ENCODE data around the gene NFIC.
A peak's percentile ranks its signal among the peaks of the same experiment; 100 is the strongest.

The NFIC gene

GRCh38 chr19:3365836-3366752, at the start of gene NFIC:
Gene NFIC, plus strand, starts transcription at chr19:3366583. Its CDS starts 54 bp downstream, at chr19:3366637.
- peak within 1 kb of the TSS; percentile 76 for H3K9ac ChIP-seq (ENCODE audit: insufficient read length, low read depth)
- DNase-seq (ENCODE audit: low read depth, low spot score): no peak
- peaks cover 92% of the 10 kb centered on the region for H3K27me3 ChIP-seq (ENCODE audit: insufficient read depth, insufficient read length)
- TF ChIP-seq SUZ12 (IDR thresholded peaks at IDR 0.05; ENCODE audit: extremely low read depth, insufficient read depth, insufficient read length): no peak
- TF ChIP-seq ZNF274 (IDR thresholded peaks at IDR 0.05; ENCODE audit: low read depth, low read length): no peak
- TF ChIP-seq YY1 (IDR thresholded peaks at IDR 0.05; ENCODE audit: insufficient read depth, insufficient read length): no peak
- H3K4me3 ChIP-seq (ENCODE audit: insufficient read length, low read depth): peak within 1 kb of the TSS; percentile 55
- H3K4me1 ChIP-seq (ENCODE audit: insufficient read depth, insufficient read length): peaks cover 26% of the 10 kb centered on the region
- H3K9me3 ChIP-seq (ENCODE audit: insufficient read depth, low read length): no peaks in the 10 kb centered on the region
- no peaks in the 10 kb centered on the region for H3K36me3 ChIP-seq (ENCODE audit: insufficient read depth, insufficient read length, low read length)

- DNase-seq (ENCODE audit: low read depth, low spot score): no peak
- H3K36me3 ChIP-seq (ENCODE audit: insufficient read depth, insufficient read length, low read length): no peaks in the 10 kb centered on the region
- no peak overlapping the region for H3K9ac ChIP-seq (ENCODE audit: insufficient read length, low read depth)
- no peak for TF ChIP-seq YY1 (IDR thresholded peaks at IDR 0.05; ENCODE audit: insufficient read depth, insufficient read length)
- TF ChIP-seq ZNF274 (IDR thresholded peaks at IDR 0.05; ENCODE audit: low read depth, low read length): no peak
- TF ChIP-seq SUZ12 (IDR thresholded peaks at IDR 0.05; ENCODE audit: extremely low read depth, insufficient read depth, insufficient read length): no peak
- H3K4me3 ChIP-seq (ENCODE audit: insufficient read length, low read depth): no peak overlapping the region
- no peaks in the 10 kb centered on the region for H3K4me1 ChIP-seq (ENCODE audit: insufficient read depth, insufficient read length)
- H3K27me3 ChIP-seq (ENCODE audit: insufficient read depth, insufficient read length): peaks cover 15% of the 10 kb centered on the region
- H3K9me3 ChIP-seq (ENCODE audit: insufficient read depth, low read length): no peaks in the 10 kb centered on the region
Observed at GRCh38 chr19:3316659-3317207, 49.6 kb upstream of the NFIC start.

GRCh38 chr19:3319643-3320353, 46.6 kb upstream of the NFIC start:
- Histone ChIP-seq H3K9ac (ENCODE audit: insufficient read length, low read depth) (no peak overlapping the region), H3K9me3 (ENCODE audit: insufficient read depth, low read length) (no peaks in the 10 kb centered on the region), H3K36me3 (ENCODE audit: insufficient read depth, insufficient read length, low read length) (no peaks in the 10 kb centered on the region), H3K4me3 (ENCODE audit: insufficient read length, low read depth) (no peak overlapping the region), H3K4me1 (ENCODE audit: insufficient read depth, insufficient read length) (no peaks in the 10 kb centered on the region), H3K27me3 (ENCODE audit: insufficient read depth, insufficient read length) (peaks cover 26% of the 10 kb centered on the region)
- TF ChIP-seq YY1 (IDR thresholded peaks at IDR 0.05; ENCODE audit: insufficient read depth, insufficient read length) (no peak), ZNF274 (IDR thresholded peaks at IDR 0.05; ENCODE audit: low read depth, low read length) (no peak), SUZ12 (IDR thresholded peaks at IDR 0.05; ENCODE audit: extremely low read depth, insufficient read depth, insufficient read length) (no peak)
- DNase-seq (ENCODE audit: low read depth, low spot score): no peak

- Histone ChIP-seq H3K36me3 (ENCODE audit: insufficient read depth, insufficient read length, low read length) (no peaks in the 10 kb centered on the region), H3K4me1 (ENCODE audit: insufficient read depth, insufficient read length) (no peaks in the 10 kb centered on the region), H3K9me3 (ENCODE audit: insufficient read depth, low read length) (no peaks in the 10 kb centered on the region), H3K4me3 (ENCODE audit: insufficient read length, low read depth) (no peak overlapping the region), H3K27me3 (ENCODE audit: insufficient read depth, insufficient read length) (peaks cover 26% of the 10 kb centered on the region), H3K9ac (ENCODE audit: insufficient read length, low read depth) (no peak overlapping the region)
- TF ChIP-seq YY1 (IDR thresholded peaks at IDR 0.05; ENCODE audit: insufficient read depth, insufficient read length): no peak
- TF ChIP-seq SUZ12 (IDR thresholded peaks at IDR 0.05; ENCODE audit: extremely low read depth, insufficient read depth, insufficient read length): no peak
- no peak for TF ChIP-seq ZNF274 (IDR thresholded peaks at IDR 0.05; ENCODE audit: low read depth, low read length)
- DNase-seq (ENCODE audit: low read depth, low spot score): no peak
Observed at GRCh38 chr19:3320354-3320670, 46.1 kb upstream of the NFIC start.

GRCh38 chr19:3320853-3321252, 45.5 kb upstream of the NFIC start:
- H3K9ac ChIP-seq (ENCODE audit: insufficient read length, low read depth): no peak overlapping the region
- H3K4me1 ChIP-seq (ENCODE audit: insufficient read depth, insufficient read length): no peaks in the 10 kb centered on the region
- H3K36me3 ChIP-seq (ENCODE audit: insufficient read depth, insufficient read length, low read length): no peaks in the 10 kb centered on the region
- no peak overlapping the region for H3K4me3 ChIP-seq (ENCODE audit: insufficient read length, low read depth)
- no peaks in the 10 kb centered on the region for H3K9me3 ChIP-seq (ENCODE audit: insufficient read depth, low read length)
- TF ChIP-seq SUZ12 (IDR thresholded peaks at IDR 0.05; ENCODE audit: extremely low read depth, insufficient read depth, insufficient read length): no peak
- peaks cover 26% of the 10 kb centered on the region for H3K27me3 ChIP-seq (ENCODE audit: insufficient read depth, insufficient read length)
- DNase-seq (ENCODE audit: low read depth, low spot score): no peak

GRCh38 chr19:3321696-3322095, 44.7 kb upstream of the NFIC start:
- H3K27me3 ChIP-seq (ENCODE audit: insufficient read depth, insufficient read length): peaks cover 26% of the 10 kb centered on the region

More at GRCh38 chr19:3321696-3322095, 44.7 kb upstream of the NFIC start:
- H3K9me3 ChIP-seq (ENCODE audit: insufficient read depth, low read length): no peaks in the 10 kb centered on the region
- no peak overlapping the region for H3K9ac ChIP-seq (ENCODE audit: insufficient read length, low read depth)
- no peak for DNase-seq (ENCODE audit: low read depth, low spot score)
- no peaks in the 10 kb centered on the region for H3K36me3 ChIP-seq (ENCODE audit: insufficient read depth, insufficient read length, low read length)
- H3K4me1 ChIP-seq (ENCODE audit: insufficient read depth, insufficient read length): no peaks in the 10 kb centered on the region
- H3K4me3 ChIP-seq (ENCODE audit: insufficient read length, low read depth): no peak overlapping the region
- TF ChIP-seq SUZ12 (IDR thresholded peaks at IDR 0.05; ENCODE audit: extremely low read depth, insufficient read depth, insufficient read length): no peak
- no peak for TF ChIP-seq YY1 (IDR thresholded peaks at IDR 0.05; ENCODE audit: insufficient read depth, insufficient read length)
- TF ChIP-seq ZNF274 (IDR thresholded peaks at IDR 0.05; ENCODE audit: low read depth, low read length): no peak
